ENCODE data around the gene RAB26. TPM values are rescaled to one million over a fixed set of nuclear protein-coding genes. Genes with fewer than 3 reads are reported as not detected.

RAB26 gene
- total RNA-seq, 2 donors from 2014 or later = 0.82 to 2.0 TPM

DNA sequence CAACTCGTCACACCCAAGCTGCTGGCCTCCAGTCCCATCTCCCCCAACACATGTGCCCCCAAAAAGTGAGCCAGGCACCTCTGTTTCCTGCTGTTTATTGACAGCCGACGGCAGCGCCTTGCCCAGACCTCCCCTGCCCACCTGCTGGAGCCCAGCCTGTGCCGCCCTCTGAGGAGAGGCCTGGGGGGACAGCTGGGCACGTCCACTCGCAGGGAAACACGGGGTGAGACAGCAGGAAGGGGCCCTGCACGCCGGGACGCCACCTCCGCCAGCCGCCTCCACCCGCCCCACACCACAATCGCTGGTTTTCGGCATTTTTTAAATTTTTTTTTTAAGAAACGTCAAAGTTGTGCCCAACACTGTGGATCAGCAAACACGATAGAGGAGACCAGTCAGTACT lies 28.7 kb downstream of the RAB26 start:
- no peak for DNase-seq
- H3K36me3 Mint-ChIP-seq (ENCODE audit: insufficient read depth in 2 of 2) = peaks cover 0 to 4% of the 10 kb centered on the region in 2 donors
- no peak overlapping the region for H3K4me3 Mint-ChIP-seq
- ATAC-seq (replicated peaks in 1 of 2) = no peak
- H3K27ac Mint-ChIP-seq = no peak overlapping the region
- H3K27me3 Mint-ChIP-seq (ENCODE audit: low read depth) = no peaks in the 10 kb centered on the region
- H3K9me3 Mint-ChIP-seq = no peaks in the 10 kb centered on the region
- H3K4me1 Mint-ChIP-seq (ENCODE audit: low read depth) = no peaks in the 10 kb centered on the region

DNA sequence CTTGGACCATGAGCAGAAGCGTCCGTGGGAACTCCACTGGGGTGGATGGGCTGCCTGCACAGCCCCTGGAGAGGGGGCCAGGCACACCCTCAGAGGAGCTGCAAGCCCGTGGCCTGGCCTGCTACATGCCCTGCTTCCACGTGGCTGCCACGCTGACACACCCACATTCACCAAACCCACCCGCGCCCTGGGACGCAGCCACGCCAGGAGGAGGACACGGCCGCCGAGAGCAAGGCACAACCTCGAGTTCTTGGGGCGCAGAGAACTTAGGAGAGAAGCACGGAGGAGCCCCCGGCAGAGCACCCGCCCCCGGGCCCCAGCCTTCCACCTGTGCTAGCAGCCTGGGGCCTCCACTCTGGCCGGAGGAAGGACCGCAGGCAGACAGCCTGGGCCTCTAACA lies 29.1 kb downstream of the RAB26 start:
- Mint-ChIP-seq H3K4me3 (no peak overlapping the region), H3K36me3 (ENCODE audit: insufficient read depth in 2 of 2) (peaks cover 0 to 4% of the 10 kb centered on the region in 2 donors), H3K4me1 (ENCODE audit: low read depth) (no peaks in the 10 kb centered on the region), H3K27me3 (ENCODE audit: low read depth) (no peaks in the 10 kb centered on the region), H3K27ac (no peak overlapping the region), H3K9me3 (no peaks in the 10 kb centered on the region)
- ATAC-seq (replicated peaks in 1 of 2) = no peak
- DNase-seq = no peak

DNA sequence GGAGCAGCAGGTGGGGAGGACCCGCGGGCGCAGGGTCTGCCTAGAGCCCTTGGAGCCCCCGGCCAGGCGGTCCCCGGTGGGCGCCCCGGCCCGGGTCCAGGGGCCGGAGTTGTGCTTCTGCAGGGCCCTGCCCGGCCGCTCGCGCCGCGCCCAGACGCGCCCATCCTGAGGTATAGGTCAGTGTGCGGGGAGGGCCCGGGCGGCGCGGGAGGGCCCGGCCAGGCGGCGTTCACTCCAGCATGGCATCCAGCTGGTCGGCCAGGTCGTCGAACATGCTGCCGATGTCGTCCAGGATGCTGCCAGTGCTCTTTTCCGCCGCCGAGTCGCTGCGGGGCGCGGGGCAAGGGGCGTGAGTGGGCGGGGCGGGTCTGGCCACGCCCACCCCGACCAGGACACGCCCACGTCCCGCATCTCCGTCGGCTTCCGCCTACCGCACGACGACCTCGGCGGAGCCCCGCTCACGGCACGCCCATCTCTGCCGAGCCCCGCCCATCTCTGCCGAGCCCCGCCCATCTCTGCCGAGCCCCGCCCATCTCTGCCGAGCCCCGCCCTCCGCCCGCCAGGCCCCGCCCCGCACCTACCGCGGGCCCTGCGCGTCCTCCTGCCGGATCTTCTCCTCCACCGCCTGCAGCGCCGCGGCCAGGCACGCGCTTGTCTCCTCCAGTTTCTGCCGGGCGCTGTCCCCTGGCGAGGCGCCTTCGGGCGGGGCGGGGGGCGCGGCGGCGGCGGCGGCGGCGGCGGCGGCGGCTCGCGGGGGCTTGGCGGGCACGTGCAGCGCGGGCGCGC lies 30.1 kb downstream of the RAB26 start:
- Mint-ChIP-seq H3K4me1 (ENCODE audit: low read depth) (no peaks in the 10 kb centered on the region), H3K36me3 (ENCODE audit: insufficient read depth in 2 of 2) (peaks cover 0 to 3% of the 10 kb centered on the region in 2 donors), H3K4me3 (no peak overlapping the region), H3K27me3 (ENCODE audit: low read depth) (no peaks in the 10 kb centered on the region), H3K9me3 (no peaks in the 10 kb centered on the region), H3K27ac (no peak overlapping the region)
- ATAC-seq (replicated peaks in 1 of 2) (peak; percentile 51 to 62), DNase-seq (peak; percentile 36 to 44)

DNA sequence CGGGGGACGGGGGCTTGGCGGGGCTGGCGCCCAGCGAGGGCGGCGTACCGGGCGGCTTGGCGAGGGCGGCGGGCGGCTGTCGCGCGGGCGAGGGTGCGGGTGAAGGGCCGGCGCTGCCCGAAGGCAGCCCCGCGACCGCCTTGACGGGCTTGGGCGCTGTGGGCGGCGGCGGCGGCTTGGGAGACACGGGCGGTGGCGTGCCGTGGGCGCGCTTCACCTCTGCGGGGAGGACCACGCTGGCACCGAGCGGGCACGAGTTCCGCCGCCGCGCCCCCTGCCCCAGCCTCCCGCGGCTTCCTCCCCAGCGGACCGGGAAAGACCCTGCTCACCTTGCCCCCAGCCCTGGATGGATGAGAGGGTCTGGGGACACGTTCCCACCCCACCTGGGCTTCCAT lies 30.7 kb downstream of the RAB26 start:
- no peak overlapping the region for H3K27ac Mint-ChIP-seq
- DNase-seq = no peak
- H3K4me3 Mint-ChIP-seq = no peak overlapping the region
- H3K9me3 Mint-ChIP-seq = no peaks in the 10 kb centered on the region
- H3K4me1 Mint-ChIP-seq (ENCODE audit: low read depth) = no peaks in the 10 kb centered on the region
- H3K36me3 Mint-ChIP-seq (ENCODE audit: insufficient read depth in 2 of 2) = peaks cover 0 to 3% of the 10 kb centered on the region in 2 donors
- H3K27me3 Mint-ChIP-seq (ENCODE audit: low read depth) = no peaks in the 10 kb centered on the region
- ATAC-seq (replicated peaks in 1 of 2) = no peak

DNA sequence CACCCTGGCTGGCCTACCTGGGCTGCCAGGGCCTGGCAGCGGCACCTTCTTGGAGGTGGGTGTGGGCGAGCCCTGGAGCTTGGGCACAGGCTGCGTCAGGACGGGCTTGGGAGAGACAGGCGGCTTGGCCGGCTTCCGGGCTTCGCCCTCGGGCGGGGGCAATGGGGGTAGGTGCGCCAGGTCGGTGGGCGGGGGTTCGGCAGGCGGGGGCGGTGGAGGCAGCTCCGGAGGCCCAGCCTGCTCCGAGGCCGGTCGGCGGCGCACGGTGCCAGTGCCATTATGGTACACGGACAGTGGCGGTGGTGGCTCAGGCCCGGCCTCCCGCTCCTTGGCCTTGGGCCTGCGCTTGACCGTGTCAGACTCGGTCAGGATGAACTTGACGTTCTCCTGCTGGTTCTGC lies 31.2 kb downstream of the RAB26 start:
- no peak for ATAC-seq (replicated peaks in 1 of 2)
- Mint-ChIP-seq H3K27me3 (ENCODE audit: low read depth) (no peaks in the 10 kb centered on the region), H3K9me3 (no peaks in the 10 kb centered on the region), H3K27ac (no peak overlapping the region), H3K36me3 (ENCODE audit: insufficient read depth in 2 of 2) (peaks cover 0 to 3% of the 10 kb centered on the region in 2 donors), H3K4me3 (no peak overlapping the region), H3K4me1 (ENCODE audit: low read depth) (no peaks in the 10 kb centered on the region)
- DNase-seq = no peak

DNA sequence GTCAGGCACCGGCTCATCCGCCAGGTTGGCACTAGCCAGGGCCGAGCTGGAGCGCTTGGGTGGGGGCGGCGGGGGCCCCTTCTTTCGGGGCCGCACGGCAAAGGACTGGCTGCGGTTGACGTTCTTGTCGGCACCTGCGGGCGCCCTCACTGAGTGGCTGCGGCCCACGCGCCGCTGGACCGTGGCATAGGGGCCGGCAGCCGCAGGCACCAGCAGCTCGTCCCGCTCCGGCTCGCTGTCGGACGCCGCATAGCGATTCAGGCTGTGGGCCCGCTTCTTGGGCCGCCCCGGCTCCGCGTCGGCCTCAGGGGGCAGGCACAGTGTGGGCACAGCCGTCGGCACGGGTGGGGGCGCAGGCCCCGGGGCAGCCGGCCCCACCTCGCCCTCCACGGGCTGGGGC lies 32.0 kb downstream of the RAB26 start:
- ATAC-seq (replicated peaks in 1 of 2) = no peak
- DNase-seq = no peak
- Mint-ChIP-seq H3K27me3 (ENCODE audit: low read depth) (no peaks in the 10 kb centered on the region), H3K27ac (no peak overlapping the region), H3K4me3 (no peak overlapping the region), H3K36me3 (ENCODE audit: insufficient read depth in 2 of 2) (peaks cover 0 to 3% of the 10 kb centered on the region in 2 donors), H3K9me3 (no peaks in the 10 kb centered on the region), H3K4me1 (ENCODE audit: low read depth) (no peaks in the 10 kb centered on the region)

DNA sequence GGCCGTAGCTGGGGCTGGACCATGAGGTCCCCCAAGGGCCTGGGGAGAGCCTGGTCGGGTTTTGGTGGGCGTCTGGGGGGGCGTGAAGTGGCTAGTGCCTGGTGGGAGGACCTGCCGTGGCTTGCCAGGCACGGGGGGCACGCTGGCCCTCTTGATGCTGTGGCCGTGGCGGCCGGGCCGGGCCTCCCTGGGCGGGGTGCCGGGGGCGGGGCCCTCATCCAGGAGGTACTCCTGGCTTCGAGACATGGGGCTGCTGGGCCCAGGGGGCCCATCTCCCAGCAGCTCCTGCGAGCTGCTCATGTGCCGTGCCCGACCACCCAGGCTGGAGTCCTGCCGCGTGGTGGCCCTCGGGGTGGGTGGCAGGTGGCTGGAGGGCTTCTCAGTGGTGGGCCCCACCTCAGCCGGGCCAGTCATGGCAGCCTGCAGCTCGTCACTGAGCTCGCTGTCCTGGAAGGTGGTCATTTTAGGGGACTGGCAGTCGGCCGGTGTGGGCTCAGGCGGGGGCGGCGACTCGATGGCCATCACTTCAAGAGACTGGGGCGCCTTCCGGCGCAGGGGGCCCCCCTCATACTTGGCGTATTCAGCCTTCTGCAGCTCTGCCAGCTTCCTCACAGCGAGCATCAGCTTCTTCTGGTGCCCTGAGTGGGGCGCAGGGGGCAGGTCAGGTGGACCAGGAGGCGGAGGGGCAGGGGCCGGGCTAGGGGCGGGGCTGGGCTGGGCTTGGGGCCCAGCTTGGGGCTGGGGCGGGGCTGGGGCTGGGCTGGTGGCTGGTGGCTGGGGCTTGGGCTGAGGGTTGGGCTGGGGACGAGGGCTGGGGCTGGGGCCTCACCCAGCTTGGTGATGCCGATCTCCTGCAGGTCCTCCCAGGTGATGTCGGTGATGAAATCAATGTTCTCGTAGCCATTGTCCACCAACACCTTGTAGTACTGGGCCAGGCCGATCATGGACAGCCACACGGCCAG lies 32.8 kb downstream of the RAB26 start:
- Mint-ChIP-seq H3K9me3 (no peaks in the 10 kb centered on the region), H3K36me3 (ENCODE audit: insufficient read depth in 2 of 2) (no peaks in the 10 kb centered on the region), H3K4me3 (no peak overlapping the region), H3K27ac (no peak overlapping the region), H3K4me1 (ENCODE audit: low read depth) (no peaks in the 10 kb centered on the region), H3K27me3 (ENCODE audit: low read depth) (no peaks in the 10 kb centered on the region)
- ATAC-seq (replicated peaks in 1 of 2) = no peak
- DNase-seq = no peak

DNA sequence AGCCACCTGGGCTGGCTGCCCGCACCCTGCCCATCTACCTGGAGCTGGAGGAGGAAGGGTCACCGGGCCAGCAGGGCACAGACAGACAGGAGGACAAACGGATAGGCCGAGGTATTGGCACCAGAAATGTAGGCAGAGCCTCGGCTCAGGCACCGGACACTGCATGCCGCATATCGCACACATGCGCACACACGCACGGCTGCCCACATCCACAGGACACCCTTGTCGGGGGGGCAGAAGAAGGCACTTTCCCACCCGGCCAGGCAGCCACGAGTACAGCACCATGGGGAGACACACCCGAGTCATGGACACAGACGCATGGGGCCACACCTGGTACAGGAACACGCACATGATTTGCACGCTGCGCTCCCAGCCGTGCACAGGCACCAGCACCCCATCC lies 33.5 kb downstream of the RAB26 start:
- Mint-ChIP-seq H3K36me3 (ENCODE audit: insufficient read depth in 2 of 2) (no peaks in the 10 kb centered on the region), H3K4me3 (no peak overlapping the region), H3K27me3 (ENCODE audit: low read depth) (no peaks in the 10 kb centered on the region), H3K9me3 (no peaks in the 10 kb centered on the region), H3K27ac (no peak overlapping the region), H3K4me1 (ENCODE audit: low read depth) (no peaks in the 10 kb centered on the region)
- ATAC-seq (replicated peaks in 1 of 2) (no peak), DNase-seq (no peak)

DNA sequence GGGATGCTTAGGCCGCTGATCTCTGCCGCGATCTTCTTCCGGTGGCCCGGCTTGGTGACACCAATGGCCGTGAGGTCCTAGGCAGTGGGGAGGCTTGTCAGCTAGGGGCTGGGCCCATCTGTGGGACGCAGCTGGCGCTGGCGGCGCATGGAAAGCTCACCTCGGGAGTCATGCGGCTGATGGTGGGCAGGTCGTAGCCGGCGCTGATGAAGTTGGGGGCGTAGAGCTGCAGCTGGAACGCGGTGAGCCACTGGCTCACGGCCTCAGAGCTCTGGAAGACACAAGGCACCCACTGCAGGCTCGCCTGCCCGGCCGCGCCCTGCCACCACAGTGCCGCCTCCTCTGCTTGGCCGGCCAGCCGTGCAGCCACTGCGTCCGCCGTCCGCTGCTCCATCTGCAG lies 35.2 kb downstream of the RAB26 start:
- Mint-ChIP-seq H3K4me1 (ENCODE audit: low read depth) (no peaks in the 10 kb centered on the region), H3K36me3 (ENCODE audit: insufficient read depth in 2 of 2) (no peaks in the 10 kb centered on the region), H3K27ac (no peak overlapping the region), H3K9me3 (no peaks in the 10 kb centered on the region), H3K4me3 (no peak overlapping the region), H3K27me3 (ENCODE audit: low read depth) (no peaks in the 10 kb centered on the region)
- DNase-seq (no peak), ATAC-seq (replicated peaks in 1 of 2) (no peak)

DNA sequence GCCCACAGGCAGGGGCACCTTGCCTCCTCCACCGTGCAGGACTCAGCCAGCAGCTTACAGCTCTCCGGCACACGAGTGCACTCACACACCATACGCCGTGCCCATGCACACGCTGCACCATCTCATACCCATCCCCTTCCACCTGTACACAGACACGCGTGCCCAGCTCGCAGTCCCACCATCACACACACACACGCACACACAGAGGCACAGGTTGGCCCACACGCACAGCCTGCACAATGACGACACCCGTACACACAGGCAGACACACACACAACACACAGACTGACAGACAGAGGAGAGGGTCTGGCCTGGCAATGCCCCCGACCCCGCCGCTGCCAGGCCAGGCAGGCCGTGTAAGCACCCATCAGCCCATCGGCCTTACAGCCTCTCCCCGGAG lies 35.9 kb downstream of the RAB26 start:
- H3K27me3 Mint-ChIP-seq (ENCODE audit: low read depth) = no peaks in the 10 kb centered on the region
- peak in 1 of 2 donors; percentile 14 for ATAC-seq (replicated peaks in 1 of 2)
- no peak for DNase-seq
- no peaks in the 10 kb centered on the region for H3K9me3 Mint-ChIP-seq
- no peaks in the 10 kb centered on the region for H3K4me1 Mint-ChIP-seq (ENCODE audit: low read depth)
- H3K27ac Mint-ChIP-seq = no peak overlapping the region
- no peaks in the 10 kb centered on the region for H3K36me3 Mint-ChIP-seq (ENCODE audit: insufficient read depth in 2 of 2)
- H3K4me3 Mint-ChIP-seq = no peak overlapping the region

DNA sequence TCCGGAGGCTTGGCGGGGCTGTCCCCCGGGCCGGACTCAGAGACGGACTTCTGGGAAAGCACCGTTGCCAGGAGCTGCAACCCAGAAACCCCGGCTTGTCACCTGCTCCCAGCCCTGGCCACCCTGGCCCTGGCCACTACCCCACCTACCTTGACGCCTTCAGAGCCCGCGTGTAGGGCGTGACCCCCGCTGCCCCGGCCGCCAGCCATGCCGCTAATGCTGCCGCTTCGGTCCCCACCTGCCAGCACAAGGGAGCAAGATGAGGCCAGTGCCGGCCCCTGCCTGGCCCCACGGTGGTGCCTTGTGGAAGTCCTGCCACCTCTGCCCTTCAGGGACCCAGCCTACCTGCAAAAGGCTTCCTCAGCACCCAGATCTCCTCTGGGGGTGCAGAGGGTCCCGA lies 36.5 kb downstream of the RAB26 start:
- H3K9me3 Mint-ChIP-seq = no peaks in the 10 kb centered on the region
- no peak overlapping the region for H3K27ac Mint-ChIP-seq
- no peaks in the 10 kb centered on the region for H3K36me3 Mint-ChIP-seq (ENCODE audit: insufficient read depth in 2 of 2)
- H3K4me3 Mint-ChIP-seq = no peak overlapping the region
- no peaks in the 10 kb centered on the region for H3K27me3 Mint-ChIP-seq (ENCODE audit: low read depth)
- ATAC-seq (replicated peaks in 1 of 2) (no peak), DNase-seq (no peak)
- H3K4me1 Mint-ChIP-seq (ENCODE audit: low read depth) = no peaks in the 10 kb centered on the region

DNA sequence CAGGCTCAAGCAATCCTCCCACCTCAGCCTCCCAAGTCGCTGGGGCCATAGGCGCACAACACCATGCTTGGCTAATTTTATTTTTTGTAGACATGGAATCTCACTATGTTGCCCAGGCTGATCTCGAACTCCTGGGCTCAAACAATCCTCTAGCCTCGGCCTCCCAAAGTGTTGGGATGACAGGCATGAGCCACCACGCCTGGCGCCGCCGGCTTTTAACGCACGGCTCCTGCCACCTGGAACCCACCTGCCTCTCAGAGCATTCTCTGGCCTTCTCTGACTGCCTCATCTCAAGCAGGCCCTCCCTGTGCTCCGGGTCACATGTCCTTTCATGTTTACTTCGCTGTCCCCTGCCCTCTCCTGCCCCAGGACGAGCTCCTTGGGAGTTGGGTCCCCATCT lies 37.6 kb downstream of the RAB26 start:
- H3K27ac Mint-ChIP-seq = no peak overlapping the region
- no peak for ATAC-seq (replicated peaks in 1 of 2)
- no peak for DNase-seq
- H3K4me3 Mint-ChIP-seq = no peak overlapping the region
- H3K27me3 Mint-ChIP-seq (ENCODE audit: low read depth) = no peaks in the 10 kb centered on the region
- no peaks in the 10 kb centered on the region for H3K4me1 Mint-ChIP-seq (ENCODE audit: low read depth)
- no peaks in the 10 kb centered on the region for H3K36me3 Mint-ChIP-seq (ENCODE audit: insufficient read depth in 2 of 2)
- no peaks in the 10 kb centered on the region for H3K9me3 Mint-ChIP-seq

DNA sequence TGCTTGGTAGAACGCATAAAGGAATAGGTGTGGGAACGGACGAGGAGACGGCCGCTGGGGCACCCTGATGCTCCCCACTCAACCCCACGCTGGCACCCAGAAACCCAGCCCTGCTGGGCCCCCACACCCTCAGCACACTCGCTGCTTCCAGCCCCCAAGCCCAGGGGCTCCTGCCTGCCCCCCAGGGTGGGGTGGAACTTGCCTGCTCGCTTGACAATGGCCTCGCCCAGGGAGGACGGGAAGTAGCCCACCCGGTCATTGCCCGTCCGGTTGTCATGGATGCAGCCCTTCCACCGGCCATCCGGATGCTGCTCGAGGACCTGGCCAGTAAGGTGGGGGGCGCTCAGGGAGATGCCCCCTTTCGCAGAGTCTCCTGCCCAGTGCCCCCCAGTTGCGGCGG lies 38.1 kb downstream of the RAB26 start:
- Mint-ChIP-seq H3K27ac (no peak overlapping the region), H3K4me1 (ENCODE audit: low read depth) (no peaks in the 10 kb centered on the region), H3K27me3 (ENCODE audit: low read depth) (no peaks in the 10 kb centered on the region), H3K36me3 (ENCODE audit: insufficient read depth in 2 of 2) (no peaks in the 10 kb centered on the region), H3K9me3 (no peaks in the 10 kb centered on the region), H3K4me3 (no peak overlapping the region)
- no peak for ATAC-seq (replicated peaks in 1 of 2)
- no peak for DNase-seq
